Measurements from ENCODE around the gene ANKS1B. TPM values are rescaled to one million over a fixed set of nuclear protein-coding genes. Genes with fewer than 3 reads are reported as not detected.

ANKS1B gene
- total RNA-seq, 1 donor from 2014 or later: 1.2 TPM

DNA sequence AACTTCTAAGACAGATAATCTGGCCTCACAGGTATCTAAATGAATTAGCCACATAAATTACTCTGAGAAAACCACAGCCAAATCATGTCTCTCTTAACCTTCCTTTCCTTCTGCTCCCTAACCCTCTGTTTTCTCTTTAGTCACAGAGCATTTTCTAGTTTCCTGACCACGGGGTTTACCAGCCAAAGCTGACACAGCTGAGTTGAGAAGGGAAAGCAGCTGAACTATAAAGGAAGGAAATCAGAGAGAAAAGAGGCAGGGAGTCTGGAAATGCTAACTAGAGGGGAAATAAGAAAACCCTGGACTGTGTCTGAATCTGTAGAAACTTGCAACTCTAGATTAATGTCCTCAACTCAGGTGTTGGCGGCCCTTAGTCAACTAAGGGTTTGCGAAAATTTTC, 24.4 kb downstream of the ANKS1B start:
- intact Hi-C loops (cut with micrococcal nuclease): no loop called here

DNA sequence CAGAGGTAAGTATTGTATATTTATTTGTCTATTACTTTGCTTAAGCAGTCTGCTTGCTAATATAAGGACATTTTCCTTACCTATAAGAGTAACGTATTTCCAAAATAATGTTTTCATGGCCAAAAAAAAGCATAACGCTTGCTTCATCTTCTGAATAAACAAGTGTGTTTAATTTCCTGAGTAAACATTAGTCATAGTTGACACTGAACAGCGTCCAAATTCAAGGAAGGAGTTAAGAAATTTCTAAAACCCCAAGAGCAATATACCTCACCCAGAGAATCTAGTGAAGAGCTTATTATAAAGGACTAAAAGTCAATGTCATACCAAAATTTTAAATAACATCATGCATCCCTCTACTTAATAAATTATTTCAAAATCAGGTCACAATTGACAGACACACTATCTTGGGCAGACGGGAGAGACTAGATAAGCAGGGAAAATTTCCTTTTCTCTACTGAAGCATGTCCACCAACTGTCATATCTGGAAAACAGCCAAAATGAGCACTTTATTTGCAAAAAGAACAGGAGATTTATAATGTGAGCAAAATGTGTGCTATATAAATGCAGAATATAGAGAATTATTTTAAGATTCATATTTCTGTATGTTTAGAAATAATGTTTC, 25.1 kb downstream of the ANKS1B start:
- intact Hi-C loops (cut with micrococcal nuclease): no loop called here

- intact Hi-C loops (cut with micrococcal nuclease): no loop called here
These were observed 26.8 kb downstream of the ANKS1B start for GRCh38 chr12:99957866-99958466.

DNA sequence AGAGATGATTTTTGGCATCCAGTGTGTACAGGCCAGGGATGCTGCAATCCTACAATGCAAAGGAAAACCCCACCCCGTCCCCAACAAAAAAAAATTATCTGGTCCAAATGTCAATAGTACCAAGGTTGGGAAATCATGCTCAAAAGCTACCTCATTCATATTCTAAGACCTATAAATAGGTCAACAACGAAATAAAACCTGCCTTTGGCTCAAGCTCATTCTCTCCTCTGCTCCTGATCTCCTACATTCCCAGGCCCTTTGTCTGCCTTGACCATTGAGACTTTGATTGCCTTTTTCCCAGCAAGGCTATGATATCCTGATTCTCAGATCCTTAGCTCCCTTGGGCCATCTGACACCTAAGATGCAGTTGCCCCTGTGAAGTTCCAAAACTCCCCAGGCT, 30.0 kb downstream of the ANKS1B start:
- intact Hi-C loops (cut with micrococcal nuclease): no loop called here

DNA sequence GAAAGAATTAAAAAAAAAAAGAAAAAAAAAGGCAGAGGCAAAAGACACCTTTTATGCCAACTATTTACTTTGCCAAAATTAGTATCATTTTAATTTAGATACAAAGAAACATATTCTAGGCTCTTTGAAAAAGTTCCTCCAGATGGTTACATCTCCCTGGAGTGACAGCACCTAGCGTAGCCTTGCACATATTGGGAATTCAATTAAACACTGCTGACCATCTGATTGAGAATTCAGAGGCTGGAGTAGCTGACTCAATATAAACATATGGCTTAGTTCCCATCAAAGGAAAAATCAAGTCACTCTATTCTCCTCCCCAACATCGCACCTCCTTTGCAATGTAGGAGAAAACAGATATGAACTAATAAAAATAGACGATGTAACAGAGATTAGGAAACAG, 36.4 kb downstream of the ANKS1B start:
- intact Hi-C loops (cut with micrococcal nuclease): no loop called here

- intact Hi-C loops (cut with micrococcal nuclease): no loop called here
These were observed 38.6 kb downstream of the ANKS1B start for GRCh38 chr12:99946131-99946530.

DNA sequence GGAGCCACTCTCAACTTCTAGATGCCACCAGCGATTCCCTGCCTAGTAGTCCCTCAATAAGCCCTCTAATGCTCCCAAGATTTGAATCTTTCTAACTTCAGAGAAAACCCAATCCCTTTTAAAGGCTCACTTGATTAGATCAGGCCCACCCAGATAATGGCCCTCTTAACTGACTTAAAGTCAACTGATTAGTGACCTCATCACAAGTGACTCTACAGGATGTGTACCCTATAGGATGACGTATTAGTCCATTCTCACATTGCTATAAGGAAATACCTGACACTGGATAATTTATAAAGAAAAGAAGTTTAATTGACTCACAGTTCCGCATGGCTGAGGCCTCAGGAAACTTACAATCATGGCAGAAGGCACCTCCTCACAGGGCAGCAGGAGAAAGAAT, 49.1 kb downstream of the ANKS1B start:
- intact Hi-C loops (cut with micrococcal nuclease): no loop called here

- intact Hi-C loops (cut with micrococcal nuclease): no loop called here
These were observed 58.1 kb downstream of the ANKS1B start for GRCh38 chr12:99926511-99927169.

GRCh38 chr12:99920353-99920960, 64.3 kb downstream of the ANKS1B start:
- intact Hi-C loops (cut with micrococcal nuclease): no loop called here

GRCh38 chr12:99917711-99918402, 66.9 kb downstream of the ANKS1B start:
- intact Hi-C loops (cut with micrococcal nuclease): no loop called here

- intact Hi-C loops (cut with micrococcal nuclease): no loop called here
These were observed 68.2 kb downstream of the ANKS1B start for GRCh38 chr12:99916555-99916954.

DNA sequence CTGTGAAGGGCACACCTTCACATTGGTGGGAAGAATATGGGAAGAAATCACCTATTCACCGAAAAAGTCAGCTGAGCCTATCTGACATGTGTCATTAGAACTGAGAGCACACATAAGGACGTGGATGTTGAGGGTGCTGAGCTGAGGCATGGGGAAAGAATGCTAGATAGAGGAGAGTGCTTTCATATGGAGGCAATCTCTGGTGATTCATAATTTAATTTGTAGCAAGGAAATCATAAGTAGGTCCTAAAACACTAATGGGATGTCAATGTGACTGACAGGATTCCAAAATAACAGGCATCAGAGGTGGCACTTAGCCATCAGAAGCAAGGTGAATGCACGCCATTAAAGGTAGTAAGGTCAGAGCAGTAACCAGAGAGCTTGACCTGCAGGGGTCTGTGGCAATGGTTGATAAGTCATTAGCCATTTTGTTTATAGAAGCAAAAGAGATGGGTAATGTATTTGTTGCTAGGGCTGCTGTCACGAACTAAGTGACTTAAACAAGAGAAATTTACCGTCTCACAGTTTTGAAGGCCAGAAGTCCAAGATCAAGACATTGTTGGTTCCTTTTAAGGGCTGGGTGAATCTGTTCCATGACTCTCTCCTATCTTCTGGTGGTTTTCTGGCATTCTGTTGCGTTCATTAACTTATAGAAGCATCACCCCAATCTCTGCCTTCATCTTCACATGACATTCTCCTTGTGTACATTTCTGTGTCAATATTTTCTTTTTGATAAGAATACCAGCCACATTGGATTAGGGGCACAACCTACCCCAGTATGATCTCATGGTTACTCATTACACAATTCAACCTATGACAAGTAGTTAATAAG, 69.3 kb downstream of the ANKS1B start:
- intact Hi-C loops (cut with micrococcal nuclease): no loop called here

DNA sequence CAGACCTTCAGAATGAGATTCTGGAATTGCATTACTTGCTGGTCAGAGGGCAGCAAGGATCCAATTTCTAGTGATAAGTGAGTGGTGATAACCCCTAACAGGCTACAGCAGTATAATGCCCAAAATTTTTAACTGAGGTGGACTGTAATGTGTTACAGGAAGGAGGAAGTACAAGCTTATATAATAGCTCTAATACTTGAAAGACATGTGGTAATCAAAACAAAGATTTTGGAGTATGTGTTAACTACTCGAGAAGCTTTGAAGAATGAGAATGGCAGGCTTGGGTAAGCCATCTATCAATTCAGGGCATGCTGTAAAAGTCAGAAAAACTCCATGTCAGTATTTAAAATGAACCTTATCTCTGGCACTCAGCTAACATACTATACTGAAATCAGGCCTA, 70.5 kb downstream of the ANKS1B start:
- intact Hi-C loops (cut with micrococcal nuclease): no loop called here

- intact Hi-C loops (cut with micrococcal nuclease): no loop called here
These were observed 72.8 kb downstream of the ANKS1B start for GRCh38 chr12:99911967-99912366.

- intact Hi-C loops (cut with micrococcal nuclease): no loop called here
These were observed 73.7 kb downstream of the ANKS1B start for GRCh38 chr12:99911081-99911480.

GRCh38 chr12:99910342-99910741, 74.4 kb downstream of the ANKS1B start:
- intact Hi-C loops (cut with micrococcal nuclease): no loop called here

GRCh38 chr12:99906786-99907579, 77.8 kb downstream of the ANKS1B start:
- intact Hi-C loops (cut with micrococcal nuclease): no loop called here

DNA sequence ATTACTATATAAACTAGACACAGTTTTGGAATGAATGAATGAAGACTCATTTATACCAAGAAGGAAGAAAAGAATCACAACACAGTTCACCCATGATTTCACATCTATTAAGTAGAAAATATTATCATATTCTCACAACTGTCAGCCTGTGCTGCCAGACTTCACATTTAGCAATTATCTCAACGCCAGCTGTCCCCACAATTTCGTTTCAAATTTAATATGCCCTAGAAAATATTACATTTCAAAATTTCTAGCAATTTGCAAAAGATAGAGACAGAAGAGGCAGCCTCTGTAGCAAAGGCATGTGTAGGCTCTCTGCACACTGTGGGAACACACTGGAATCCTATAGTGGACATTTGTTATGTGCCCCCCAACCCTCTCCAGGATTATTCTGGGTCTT, 83.6 kb downstream of the ANKS1B start:
- intact Hi-C loops (cut with micrococcal nuclease): no loop called here

GRCh38 chr12:99898645-99899044, 86.1 kb downstream of the ANKS1B start:
- intact Hi-C loops (cut with micrococcal nuclease): no loop called here

GRCh38 chr12:99879439-99879838, 105.3 kb downstream of the ANKS1B start:
- intact Hi-C loops (cut with micrococcal nuclease): no loop called here
